ENCODE results near the gene ATM.
"Not testable (repeated sequence)": the region's sequence is repeated elsewhere in the genome, so short reads cannot be mapped to it uniquely, and the experiment has no call there.

Gene ATM

DNA sequence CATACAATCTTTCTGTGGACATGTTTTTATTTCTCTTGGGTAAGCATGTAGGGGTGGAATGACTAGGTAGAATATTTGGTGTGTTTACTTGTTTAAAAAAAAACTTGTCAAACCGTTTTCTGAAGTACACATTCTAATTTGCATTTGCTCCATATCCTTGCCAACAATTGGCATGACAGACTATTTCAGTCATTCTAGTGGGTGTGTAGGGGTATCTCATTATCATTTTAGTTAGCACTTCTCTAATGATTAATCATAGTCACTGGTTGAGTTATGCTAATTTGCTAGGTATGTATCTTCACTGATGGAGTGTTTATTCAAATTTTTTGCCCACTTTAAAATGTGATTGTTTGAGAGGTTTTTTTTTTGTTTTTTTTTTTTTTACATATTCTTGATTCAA, 180.2 kb downstream of the ATM start:
- no peak overlapping the region for H3K27ac ChIP-seq
- TF ChIP-seq, protein P1, sequence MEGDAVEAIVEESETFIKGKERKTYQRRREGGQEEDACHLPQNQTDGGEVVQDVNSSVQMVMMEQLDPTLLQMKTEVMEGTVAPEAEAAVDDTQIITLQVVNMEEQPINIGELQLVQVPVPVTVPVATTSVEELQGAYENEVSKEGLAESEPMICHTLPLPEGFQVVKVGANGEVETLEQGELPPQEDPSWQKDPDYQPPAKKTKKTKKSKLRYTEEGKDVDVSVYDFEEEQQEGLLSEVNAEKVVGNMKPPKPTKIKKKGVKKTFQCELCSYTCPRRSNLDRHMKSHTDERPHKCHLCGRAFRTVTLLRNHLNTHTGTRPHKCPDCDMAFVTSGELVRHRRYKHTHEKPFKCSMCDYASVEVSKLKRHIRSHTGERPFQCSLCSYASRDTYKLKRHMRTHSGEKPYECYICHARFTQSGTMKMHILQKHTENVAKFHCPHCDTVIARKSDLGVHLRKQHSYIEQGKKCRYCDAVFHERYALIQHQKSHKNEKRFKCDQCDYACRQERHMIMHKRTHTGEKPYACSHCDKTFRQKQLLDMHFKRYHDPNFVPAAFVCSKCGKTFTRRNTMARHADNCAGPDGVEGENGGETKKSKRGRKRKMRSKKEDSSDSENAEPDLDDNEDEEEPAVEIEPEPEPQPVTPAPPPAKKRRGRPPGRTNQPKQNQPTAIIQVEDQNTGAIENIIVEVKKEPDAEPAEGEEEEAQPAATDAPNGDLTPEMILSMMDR (conservative IDR thresholded peaks at IDR 0.05): no peak

GRCh38 chr11:108405706-108406105, 182.8 kb downstream of the ATM start:
- TF ChIP-seq, protein P1 (conservative IDR thresholded peaks at IDR 0.05): no peak
- no peak overlapping the region for H3K27ac ChIP-seq

DNA sequence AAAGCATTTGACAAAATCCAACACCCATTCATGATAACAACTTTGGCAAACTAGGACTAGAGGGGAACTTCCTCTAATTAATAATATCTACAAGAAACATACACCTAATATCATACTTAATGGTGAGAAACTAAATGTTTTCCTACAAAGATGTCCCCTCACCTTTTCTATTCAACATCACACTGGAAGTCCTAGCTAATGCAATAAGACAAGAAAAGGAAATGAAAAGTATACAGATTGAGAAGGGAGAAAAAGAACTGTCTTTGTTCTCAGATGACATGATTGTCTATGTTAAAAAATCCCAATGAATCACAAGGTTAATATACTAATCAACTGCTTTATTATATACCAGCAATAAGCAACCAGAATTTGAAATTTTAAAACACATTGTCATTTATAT, 192.1 kb downstream of the ATM start:
- H3K27ac ChIP-seq: no peak overlapping the region
- TF ChIP-seq, protein P1 (conservative IDR thresholded peaks at IDR 0.05): no peak

GRCh38 chr11:108417551-108417950, 194.7 kb downstream of the ATM start:
- not testable (repeated sequence) for H3K27ac ChIP-seq
- TF ChIP-seq, protein P1 (conservative IDR thresholded peaks at IDR 0.05): peak; percentile 86

Measured in VCaP (cell line).